K562 (cell line): Measurements from ENCODE around the gene FAAH. TPM values are rescaled to one million over a fixed set of nuclear protein-coding genes. Genes with fewer than 3 reads are reported as not detected.

ENCODE experiments used
- AFF1 ChIP-seq, 2 experiments: fragments of 450-650 bp; IDR thresholded peaks; 2 replicates each; pipeline ENCODE4 v1.6.1; 2018; ENCODE audit warnings: mild to moderate bottlenecking in 2 of 2, low read depth in 1 of 2; ENCODE audit not compliant: partially characterized antibody in 2 of 2
- CHD2 ChIP-seq: IDR thresholded peaks from 2 replicates; pipeline ENCODE4 v1.6.1; 2011; ENCODE audit warnings: low read depth, low read length
- CUX1 ChIP-seq: fragments of 200-800 bp; sonication (Bioruptor generic); IDR thresholded peaks from 2 replicates; pipeline ENCODE4 v1.6.1; 2016; ENCODE audit warnings: missing genetic modification characterization, missing compliant biosample characterization
- POLR3G ChIP-seq: IDR thresholded peaks from 2 replicates; pipeline ENCODE4 v1.6.1; 2011; ENCODE audit not compliant: insufficient read length, insufficient replicate concordance; ENCODE audit errors: extremely low read depth
- PREB ChIP-seq: sonication (generic); formaldehyde crosslinking; IDR thresholded peaks from 2 replicates; pipeline ENCODE4 v1.8.1; 2023; ENCODE audit warnings: mild to moderate bottlenecking, missing genetic modification reagents
- SRSF1 ChIP-seq: fragments of 200-400 bp; formaldehyde crosslinking; IDR thresholded peaks from 2 replicates; pipeline ENCODE4 v1.6.1; 2017; ENCODE audit warnings: mild to moderate bottlenecking, low read depth, low read length, moderate library complexity
- THRA ChIP-seq: fragments of 450-650 bp; IDR thresholded peaks from 2 replicates; pipeline ENCODE4 v1.6.1; 2017; ENCODE audit warnings: mild to moderate bottlenecking, moderate library complexity
- polyA plus RNA-seq, 8 experiments: library from polyadenylated mRNA; depleted of rRNA in 4 of 8; stranded (reverse) in 5 of 8; unstranded in 3 of 8; fragments of >200 nt; fragmentation: Nextera tagmentation in 2 of 8; fragmentation: Illumina TruSeq in 1 of 8; extraction: Ambion mirVana in 2 of 8; extraction: Trizol in 1 of 8; gene quantifications; 2 replicates each; pipeline versions ENCODE4 v1.2.1 to v1.2.3, GENCODE V29; 2011 to 2014; ENCODE audit warnings: inconsistent platforms in 1 of 8, missing spikeins in 1 of 8
- total RNA-seq, 7 experiments: library from RNA; depleted of rRNA in 6 of 7; stranded (reverse); fragments of >200 nt in 6 of 7; fragmentation: Illumina TruSeq in 2 of 7; extraction: Trizol in 2 of 7; gene quantifications; 2 replicates each; pipeline versions ENCODE4 v1.2.1 to v1.2.3, GENCODE V29; 2011 to 2021; ENCODE audit warnings: low replicate concordance in 1 of 7

FAAH gene
- total and polyA plus RNA-seq, 9 of the 15 experiments (the other 6 are each of a cell fraction or from before 2014, with no cell fraction given): 0.06 to 1.1 (median 0.32) TPM

- TF ChIP-seq CUX1 (CRISPR knock-in tag): no peak
- no peak for TF ChIP-seq THRA
- TF ChIP-seq AFF1 (IDR thresholded peaks at IDR 0.05; ENCODE audit: low read depth in 1 of 2, partially characterized antibody in 2 of 2): no peak
- TF ChIP-seq POLR3G: no peak
- TF ChIP-seq SRSF1: no peak
- no peak for TF ChIP-seq CHD2
- no peak for TF ChIP-seq PREB
- TF ChIP-seq, all 486 proteins: peak for 0
Measured at GRCh38 chr1:46344481-46344880, 49.6 kb upstream of the FAAH start (continued).
